AG04450 (cell line): ENCODE measurements around the gene SKOR2. TPM values are rescaled to one million over a fixed set of nuclear protein-coding genes. Genes with fewer than 3 reads are reported as not detected.

Experiments
- CTCF ChIA-PET: fragments of 300-600, 350-600 bp; formaldehyde crosslinking; extraction: SDS; loops from one replicate; lab custom pipeline; 2022; ENCODE audit warnings: antibody characterized with exemption, inconsistent platforms; lab: Charles Lee
- POLR2A ChIA-PET: fragments of 350-600 bp; formaldehyde crosslinking; extraction: SDS; loops from one replicate; lab custom pipeline; 2021; ENCODE audit warnings: antibody characterized with exemption, inconsistent platforms; lab: Yijun Ruan, JAX
- DNase-seq: peaks from one replicate; pipeline ENCODE4 v3.0.0-alpha.2; 2011; ENCODE audit warnings: low read depth, low spot score
- H3K27ac ChIP-seq: one replicate; pipeline ENCODE4 v1.5.1; 2012; ENCODE audit warnings: low read depth, low read length, control low read depth
- H3K27me3 ChIP-seq: one replicate; pipeline ENCODE4 v1.6.0; 2012; ENCODE audit warnings: low read length; ENCODE audit not compliant: control insufficient read depth, insufficient read depth
- H3K4me3 ChIP-seq: 2 replicates; pipeline ENCODE4 v1.5.1; 2011; ENCODE audit warnings: mild to moderate bottlenecking, low read depth, low read length, control low read depth
- H3K9me3 ChIP-seq: 2 replicates; pipeline ENCODE4 v1.5.1; 2012; ENCODE audit warnings: low read length; ENCODE audit not compliant: control insufficient read depth, insufficient read depth
- CTCF ChIP-seq: IDR thresholded peaks from 2 replicates; pipeline ENCODE4 v1.5.1; 2011; ENCODE audit warnings: low read depth, low read length, control low read depth, inconsistent platforms
- polyA plus RNA-seq: library from polyadenylated mRNA; depleted of rRNA; stranded (reverse); fragments of >200 nt; gene quantifications from 2 replicates; pipeline ENCODE4 v1.2.3, GENCODE V29; 2011

Gene SKOR2
- polyA plus RNA-seq, 1 experiment: not detected

GRCh38 chr18:47249314-47249981 is 2.0 kb downstream of the SKOR2 start:
- H3K27ac ChIP-seq: no peak overlapping the region
- ChIA-PET CTCF (interaction anchor here (2.1 kb wide), 1 partner anchor 499 kb away, joined by 4 read pairs; no protein-coding TSS in a partner anchor), POLR2A (no interaction called here)
- no peak overlapping the region for H3K4me3 ChIP-seq
- TF ChIP-seq CTCF: no peak
- peaks cover 64% of the 10 kb centered on the region for H3K27me3 ChIP-seq
- peaks cover 12% of the 10 kb centered on the region; the same call in 1 of the 2 replicates for H3K9me3 ChIP-seq
- DNase-seq: no peak

- H3K4me3 ChIP-seq: no peak overlapping the region
- CTCF ChIA-PET: interaction anchor here (2.1 kb wide), 1 partner anchor 500 kb away, joined by 4 read pairs; no protein-coding TSS in a partner anchor
- peaks cover 58% of the 10 kb centered on the region for H3K27me3 ChIP-seq
- no peak for TF ChIP-seq CTCF
- POLR2A ChIA-PET: interaction anchor here (0.6 kb wide), 1 partner anchor 17 kb away, joined by 7 read pairs; no protein-coding TSS in a partner anchor
- H3K27ac ChIP-seq: no peak overlapping the region
- DNase-seq: no peak
- H3K9me3 ChIP-seq: peaks cover 12% of the 10 kb centered on the region; the same call in 1 of the 2 replicates
Observed at GRCh38 chr18:47248604-47249313, 2.7 kb downstream of the SKOR2 start.

- CTCF ChIA-PET: interaction anchor here (2.1 kb wide), 1 partner anchor 501 kb away, joined by 4 read pairs; no protein-coding TSS in a partner anchor
- Histone ChIP-seq H3K27me3 (peaks cover 55% of the 10 kb centered on the region), H3K9me3 (peaks cover 12% of the 10 kb centered on the region; the same call in 1 of the 2 replicates), H3K4me3 (no peak overlapping the region), H3K27ac (no peak overlapping the region)
- no peak for DNase-seq
- no peak for TF ChIP-seq CTCF
- POLR2A ChIA-PET: interaction anchor here (0.6 kb wide), 1 partner anchor 17 kb away, joined by 7 read pairs; no protein-coding TSS in a partner anchor
Observed at GRCh38 chr18:47248115-47248603, 3.3 kb downstream of the SKOR2 start.

- H3K4me3 ChIP-seq: no peak overlapping the region
- H3K27ac ChIP-seq: no peak overlapping the region
- DNase-seq: no peak
- CTCF ChIA-PET: no interaction called here
- peaks cover 12% of the 10 kb centered on the region; the same call in 1 of the 2 replicates for H3K9me3 ChIP-seq
- 0 out of 2 replicates have a peak, but pooled peaks have one; percentile 2 for TF ChIP-seq CTCF
- POLR2A ChIA-PET: no interaction called here
- peaks cover 57% of the 10 kb centered on the region for H3K27me3 ChIP-seq
Observed at GRCh38 chr18:47247416-47248114, 3.9 kb downstream of the SKOR2 start.
